ENCODE results near the gene CHRDL2.
"Not testable (repeated sequence)": the region's sequence is repeated elsewhere in the genome, so short reads cannot be mapped to it uniquely, and the experiment has no call there.

The CHRDL2 gene

DNA sequence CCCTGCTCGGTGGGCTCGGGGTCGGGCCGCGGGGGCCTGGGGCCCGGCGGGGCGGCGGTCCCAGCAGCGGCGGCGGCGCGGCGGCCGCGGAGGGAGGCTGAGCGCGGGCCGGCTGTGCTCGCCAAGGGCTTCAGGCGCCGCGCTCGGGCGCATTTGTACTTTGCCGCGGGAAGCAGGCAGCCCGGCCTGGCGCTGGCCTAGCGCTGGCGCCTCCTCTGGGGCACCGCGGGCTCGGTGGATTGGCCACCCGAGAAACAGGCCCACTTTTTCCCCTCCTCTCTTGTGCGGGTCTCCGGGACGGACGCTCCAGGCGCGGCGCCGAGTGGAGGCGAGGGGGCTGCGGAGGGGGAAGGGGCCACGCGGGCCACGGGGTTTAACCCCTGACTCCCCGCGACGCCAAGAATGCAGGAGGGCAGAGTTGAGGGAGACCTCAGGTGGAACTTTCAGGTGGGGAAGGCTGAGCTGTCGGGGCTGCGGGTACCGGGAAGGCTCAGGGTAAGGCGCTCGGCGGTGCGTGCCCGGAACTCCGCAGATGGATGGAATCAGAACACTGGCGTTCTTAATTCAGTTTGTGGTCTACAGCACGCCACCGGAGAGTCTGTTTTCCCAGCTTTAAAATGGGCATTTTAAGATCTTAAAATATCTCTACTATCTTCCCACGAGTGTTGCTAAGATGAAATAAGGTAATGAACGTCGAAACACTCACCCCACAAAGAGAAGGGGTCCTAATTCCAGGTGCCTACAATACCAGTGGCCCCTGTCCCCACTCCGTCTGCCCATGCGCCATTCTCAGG lies at the start of gene CHRDL2:
Gene CHRDL2, minus strand, starts transcription at position 126 of the 794 bp plus-strand sequence. CDS start 538 bp downstream, outside the sequence.
- peaks cover 9% of the 10 kb centered on the region for H3K4me1 Mint-ChIP-seq (ENCODE audit: low read depth)
- DNase-seq: no peak
- no peak within 1 kb of the TSS for H3K4me3 Mint-ChIP-seq
- no peaks in the 10 kb centered on the region for H3K9me3 Mint-ChIP-seq
- H3K36me3 Mint-ChIP-seq (ENCODE audit: low read depth): no peaks in the 10 kb centered on the region
- peaks cover 60% of the 10 kb centered on the region for H3K27me3 Mint-ChIP-seq
- H3K27ac Mint-ChIP-seq: no peak within 1 kb of the TSS

DNA sequence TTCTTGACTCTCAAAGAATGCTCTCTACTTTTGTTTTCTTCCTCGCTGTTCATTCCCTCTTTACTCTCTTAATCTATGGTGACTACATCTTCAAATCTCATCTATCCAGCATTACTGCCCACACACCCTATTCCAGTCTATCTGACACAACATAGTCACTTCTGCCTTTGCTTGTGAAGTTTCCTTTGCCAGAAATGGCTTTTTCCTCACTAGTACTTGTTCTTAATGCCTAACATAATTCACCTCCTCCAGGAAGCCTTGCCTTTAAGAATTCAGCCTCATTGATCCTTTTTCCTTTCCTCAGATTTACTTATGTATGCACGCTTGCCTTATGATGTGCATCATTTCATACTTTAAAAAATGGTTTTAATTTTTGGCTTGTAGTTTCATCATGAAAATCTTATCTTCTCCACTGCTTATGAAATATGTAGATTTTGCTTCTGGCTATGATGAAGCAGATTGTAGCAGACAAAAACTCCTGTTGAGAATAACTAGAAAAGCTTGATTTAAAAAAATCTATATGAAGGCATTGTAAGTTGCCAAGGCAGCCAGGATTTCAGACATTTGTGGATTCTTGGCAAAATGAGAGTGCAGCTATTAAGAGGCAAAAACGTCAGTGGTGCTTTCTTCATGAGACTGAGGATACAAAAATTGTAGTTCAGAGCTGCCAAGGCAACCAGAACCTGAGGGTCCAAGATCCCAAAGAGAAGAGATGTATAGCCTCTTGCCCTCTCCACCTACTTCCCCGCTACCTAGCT lies 49.2 kb upstream of the CHRDL2 start:
- Mint-ChIP-seq H3K27me3 (no peaks in the 10 kb centered on the region), H3K27ac (no peak overlapping the region), H3K9me3 (no peaks in the 10 kb centered on the region), H3K4me3 (no peak overlapping the region), H3K36me3 (ENCODE audit: low read depth) (peaks cover 17% of the 10 kb centered on the region), H3K4me1 (ENCODE audit: low read depth) (peaks cover 35% of the 10 kb centered on the region)
- DNase-seq: no peak

- DNase-seq: no peak
- Mint-ChIP-seq H3K4me1 (ENCODE audit: low read depth) (peaks cover 29% of the 10 kb centered on the region), H3K36me3 (ENCODE audit: low read depth) (peaks cover 22% of the 10 kb centered on the region), H3K27ac (no peak overlapping the region), H3K4me3 (no peak overlapping the region), H3K9me3 (no peaks in the 10 kb centered on the region), H3K27me3 (no peaks in the 10 kb centered on the region)
Observed at GRCh38 chr11:74778581-74778980, 47.4 kb upstream of the CHRDL2 start.

GRCh38 chr11:74777877-74778276 lies 46.7 kb upstream of the CHRDL2 start:
- no peak for DNase-seq

DNA sequence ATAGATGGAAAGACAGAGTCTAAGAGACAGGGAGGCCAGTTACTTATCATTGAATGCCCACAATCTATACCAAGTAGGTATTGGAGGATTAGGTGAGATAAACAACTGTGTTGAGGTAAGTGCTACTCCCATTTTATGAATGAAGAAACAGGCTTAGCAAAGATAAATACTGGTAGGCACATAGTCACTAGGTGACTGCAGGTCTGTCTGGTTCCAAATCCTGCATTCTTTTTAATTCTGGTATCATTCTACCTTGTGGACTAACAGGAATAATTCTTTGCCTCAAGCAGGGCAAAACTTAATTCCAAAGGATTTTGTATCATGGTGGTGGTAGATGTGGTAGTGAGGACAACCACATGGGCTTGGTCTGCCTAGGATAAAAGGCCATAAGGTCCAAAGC lies 45.8 kb upstream of the CHRDL2 start:
- Mint-ChIP-seq H3K4me1 (ENCODE audit: low read depth) (peaks cover 28% of the 10 kb centered on the region), H3K4me3 (no peak overlapping the region), H3K27me3 (no peaks in the 10 kb centered on the region), H3K27ac (no peak overlapping the region), H3K36me3 (ENCODE audit: low read depth) (peaks cover 22% of the 10 kb centered on the region), H3K9me3 (no peaks in the 10 kb centered on the region)
- DNase-seq: no peak

More at GRCh38 chr11:74777877-74778276, 46.7 kb upstream of the CHRDL2 start:
- H3K36me3 Mint-ChIP-seq (ENCODE audit: low read depth): peaks cover 22% of the 10 kb centered on the region
- H3K27ac Mint-ChIP-seq: no peak overlapping the region
- no peak overlapping the region for H3K4me3 Mint-ChIP-seq
- H3K9me3 Mint-ChIP-seq: no peaks in the 10 kb centered on the region
- peaks cover 27% of the 10 kb centered on the region for H3K4me1 Mint-ChIP-seq (ENCODE audit: low read depth)
- no peaks in the 10 kb centered on the region for H3K27me3 Mint-ChIP-seq

GRCh38 chr11:74776546-74776945 lies 45.3 kb upstream of the CHRDL2 start:
- Mint-ChIP-seq H3K4me3 (no peak overlapping the region), H3K36me3 (ENCODE audit: low read depth) (peaks cover 22% of the 10 kb centered on the region), H3K27ac (no peak overlapping the region), H3K9me3 (no peaks in the 10 kb centered on the region), H3K27me3 (no peaks in the 10 kb centered on the region), H3K4me1 (ENCODE audit: low read depth) (peaks cover 28% of the 10 kb centered on the region)
- DNase-seq: no peak

DNA sequence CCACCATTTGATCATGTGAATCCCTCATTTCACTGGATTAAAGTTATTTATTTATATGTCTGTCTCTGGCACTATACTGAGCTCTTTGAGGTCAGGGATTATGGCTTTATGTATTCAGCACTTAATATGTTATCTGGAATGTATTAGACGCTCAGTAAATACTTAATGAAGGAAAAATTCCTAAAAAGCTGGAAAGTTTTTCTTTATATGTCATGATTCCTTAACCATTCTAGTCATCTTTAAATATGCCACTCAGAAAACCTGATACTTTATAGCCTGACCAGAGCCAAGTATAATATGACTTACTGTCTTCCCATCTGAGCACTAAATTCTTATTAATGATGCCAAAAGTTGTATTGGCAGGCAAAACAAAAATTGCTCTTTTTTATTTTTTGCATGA lies 44.5 kb upstream of the CHRDL2 start:
- Mint-ChIP-seq H3K4me1 (ENCODE audit: low read depth) (peaks cover 30% of the 10 kb centered on the region), H3K36me3 (ENCODE audit: low read depth) (peaks cover 22% of the 10 kb centered on the region), H3K27me3 (no peaks in the 10 kb centered on the region), H3K9me3 (no peaks in the 10 kb centered on the region), H3K4me3 (no peak overlapping the region), H3K27ac (no peak overlapping the region)
- DNase-seq: no peak

DNA sequence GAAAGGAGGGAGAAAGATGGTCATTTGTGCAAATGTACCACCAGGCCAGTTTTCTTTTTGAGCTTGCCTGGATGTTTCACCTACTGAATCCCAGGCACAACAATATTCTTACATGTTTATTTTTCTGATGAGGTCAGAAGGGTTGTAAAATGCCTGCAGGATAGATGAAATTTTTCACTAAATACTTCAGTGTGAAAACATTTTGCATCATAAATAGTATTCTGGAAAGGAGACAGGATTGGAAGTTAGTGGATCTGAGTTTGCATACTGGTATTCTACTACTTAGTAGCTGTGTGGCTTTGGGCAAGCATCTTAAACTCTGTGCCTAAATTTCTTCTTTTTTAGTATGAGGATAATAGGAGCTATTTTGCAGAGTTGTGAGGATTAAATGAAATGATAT lies 42.2 kb upstream of the CHRDL2 start:
- peaks cover 22% of the 10 kb centered on the region for H3K36me3 Mint-ChIP-seq (ENCODE audit: low read depth)
- no peak for DNase-seq
- no peak overlapping the region for H3K27ac Mint-ChIP-seq
- H3K27me3 Mint-ChIP-seq: no peaks in the 10 kb centered on the region
- H3K9me3 Mint-ChIP-seq: no peaks in the 10 kb centered on the region
- H3K4me3 Mint-ChIP-seq: no peak overlapping the region
- peaks cover 45% of the 10 kb centered on the region for H3K4me1 Mint-ChIP-seq (ENCODE audit: low read depth)

GRCh38 chr11:74771139-74771538 lies 39.9 kb upstream of the CHRDL2 start:
- no peaks in the 10 kb centered on the region for H3K27me3 Mint-ChIP-seq
- H3K4me3 Mint-ChIP-seq: no peak overlapping the region
- H3K36me3 Mint-ChIP-seq (ENCODE audit: low read depth): peaks cover 10% of the 10 kb centered on the region
- peaks cover 49% of the 10 kb centered on the region for H3K4me1 Mint-ChIP-seq (ENCODE audit: low read depth)
- H3K27ac Mint-ChIP-seq: no peak overlapping the region
- no peaks in the 10 kb centered on the region for H3K9me3 Mint-ChIP-seq
- DNase-seq: no peak

DNA sequence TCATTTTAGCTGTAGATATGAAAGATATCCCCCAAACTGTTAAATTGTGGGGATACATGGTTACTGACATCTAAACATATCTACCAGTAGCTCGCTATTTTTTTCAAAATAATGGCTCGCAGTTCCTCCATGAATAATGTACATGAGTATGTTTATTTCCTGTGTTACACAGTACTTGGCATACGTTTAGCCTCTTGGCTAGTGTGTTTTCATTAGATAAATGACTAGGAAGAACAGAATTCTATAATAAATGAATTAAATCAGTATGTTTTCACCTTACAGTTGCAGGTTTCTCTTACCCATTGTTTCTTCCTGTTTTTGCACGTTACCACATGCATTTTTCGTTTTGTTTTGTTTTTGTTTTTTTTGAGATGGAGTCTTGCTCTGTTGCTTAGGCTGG lies 39.2 kb upstream of the CHRDL2 start:
- Mint-ChIP-seq H3K4me3 (no peak overlapping the region), H3K4me1 (ENCODE audit: low read depth) (peaks cover 47% of the 10 kb centered on the region), H3K9me3 (no peaks in the 10 kb centered on the region), H3K27me3 (no peaks in the 10 kb centered on the region), H3K27ac (no peak overlapping the region), H3K36me3 (ENCODE audit: low read depth) (peaks cover 8% of the 10 kb centered on the region)
- DNase-seq: no peak

DNA sequence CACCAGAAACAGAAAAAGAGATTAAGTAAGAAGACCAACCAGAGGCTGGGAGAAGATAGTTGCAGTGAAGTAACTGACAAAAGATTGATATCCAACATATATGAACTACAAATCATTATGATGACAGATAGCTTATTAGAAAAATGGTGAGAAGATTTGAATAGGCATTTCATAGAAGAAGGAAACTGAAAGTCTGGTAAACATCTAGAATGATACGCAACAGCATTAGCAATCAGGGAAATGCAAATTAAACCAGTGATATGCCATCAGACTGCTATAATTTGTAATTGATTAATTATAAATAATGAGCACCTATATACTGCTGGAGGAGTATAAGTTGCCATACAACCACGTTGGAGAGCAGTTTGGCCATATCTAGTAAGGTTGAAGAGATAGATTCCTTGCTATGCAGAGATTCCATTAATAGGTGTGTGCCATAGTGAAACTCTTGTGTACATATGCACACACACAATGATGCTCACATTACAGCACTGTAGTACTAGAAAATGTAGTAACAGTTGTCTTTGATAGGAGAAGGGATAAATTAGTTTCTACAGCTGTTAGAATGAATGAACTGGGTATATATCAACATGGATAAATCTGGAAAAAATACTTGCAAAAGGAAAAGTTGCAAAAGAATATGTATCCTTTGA lies 38.0 kb upstream of the CHRDL2 start:
- no peak for DNase-seq
- Mint-ChIP-seq H3K27me3 (no peaks in the 10 kb centered on the region), H3K27ac (peak overlapping the region; percentile 55), H3K9me3 (no peaks in the 10 kb centered on the region), H3K4me1 (ENCODE audit: low read depth) (peaks cover 41% of the 10 kb centered on the region), H3K36me3 (ENCODE audit: low read depth) (peaks cover 7% of the 10 kb centered on the region), H3K4me3 (no peak overlapping the region)

GRCh38 chr11:74768172-74768651 lies 37.0 kb upstream of the CHRDL2 start:
- not testable (repeated sequence) for H3K9me3 Mint-ChIP-seq, H3K27me3 Mint-ChIP-seq
- Mint-ChIP-seq H3K4me1 (ENCODE audit: low read depth) (peaks cover 41% of the 10 kb centered on the region), H3K36me3 (ENCODE audit: low read depth) (peaks cover 14% of the 10 kb centered on the region), H3K27ac (peak overlapping the region; percentile 61), H3K4me3 (peak overlapping the region; percentile 23)
- DNase-seq: peak; percentile 51

GRCh38 chr11:74766905-74767304 lies 35.7 kb upstream of the CHRDL2 start:
- Mint-ChIP-seq H3K9me3 (no peaks in the 10 kb centered on the region), H3K4me1 (ENCODE audit: low read depth) (peaks cover 45% of the 10 kb centered on the region), H3K27me3 (no peaks in the 10 kb centered on the region), H3K27ac (no peak overlapping the region), H3K4me3 (no peak overlapping the region), H3K36me3 (ENCODE audit: low read depth) (peaks cover 25% of the 10 kb centered on the region)
- DNase-seq: no peak

DNA sequence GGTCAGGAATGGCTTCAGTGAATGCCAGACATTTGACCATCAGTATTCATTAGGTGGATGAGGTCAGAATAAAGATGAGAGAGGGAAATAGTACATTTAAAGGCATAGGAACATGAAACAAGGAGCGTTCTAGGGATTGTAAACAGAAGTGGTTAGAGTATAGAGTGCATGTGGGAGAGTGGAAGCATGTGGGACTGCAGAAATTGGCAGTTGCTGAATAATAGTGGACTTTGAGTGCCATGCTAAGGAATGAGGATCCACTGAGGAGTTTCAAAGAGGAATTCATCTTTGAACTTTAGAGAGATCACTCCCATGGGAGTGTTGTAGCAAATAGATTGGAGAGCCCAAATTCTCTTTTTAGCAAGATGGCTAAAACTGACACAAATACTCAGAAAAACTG lies 25.3 kb upstream of the CHRDL2 start:
- Mint-ChIP-seq H3K4me3 (no peak overlapping the region), H3K4me1 (ENCODE audit: low read depth) (peaks cover 27% of the 10 kb centered on the region), H3K36me3 (ENCODE audit: low read depth) (peaks cover 10% of the 10 kb centered on the region), H3K27ac (no peak overlapping the region), H3K27me3 (no peaks in the 10 kb centered on the region), H3K9me3 (peaks cover 4% of the 10 kb centered on the region)
- DNase-seq: no peak

Data from activated T-cell treated with anti-CD3 and anti-CD28 coated beads, Interleukin-2, amount 50 U/mL, for 24 hours (primary cell).